ENCODE data around the gene RTKN2.

- no peak for TF ChIP-seq POLR2A (IDR thresholded peaks at IDR 0.05)
- TF ChIP-seq CTCF (IDR thresholded peaks at IDR 0.05) = no peak
Measured at GRCh38 chr10:62195675-62195926, 73.0 kb downstream of the RTKN2 start.
